GM21447 (cell line): ENCODE data around the gene SPON2.

ENCODE experiments used
- ATAC-seq: cut with Tn5 transposase; IDR thresholded peaks from one replicate; pipeline ENCODE4 v1.9.1; 2021; ENCODE audit not compliant: unreplicated experiment

Gene SPON2

GRCh38 chr4:1208970-1209704, 36.8 kb upstream of the SPON2 start:
- ATAC-seq = no peak

- no peak for ATAC-seq
Observed at GRCh38 chr4:1208266-1208961, 36.0 kb upstream of the SPON2 start.

GRCh38 chr4:1207603-1208265, 35.4 kb upstream of the SPON2 start:
- no peak for ATAC-seq

GRCh38 chr4:1207157-1207470, 34.7 kb upstream of the SPON2 start:
- ATAC-seq = no peak

- no peak for ATAC-seq
Observed at GRCh38 chr4:1206299-1207156, 34.1 kb upstream of the SPON2 start.

- no peak for ATAC-seq
Observed at GRCh38 chr4:1205586-1206298, 33.4 kb upstream of the SPON2 start.

GRCh38 chr4:1204828-1205585, 32.6 kb upstream of the SPON2 start:
- ATAC-seq = no peak

- no peak for ATAC-seq
Observed at GRCh38 chr4:1204286-1204827, 32.0 kb upstream of the SPON2 start.

- ATAC-seq = no peak
Observed at GRCh38 chr4:1203026-1203616, 30.7 kb upstream of the SPON2 start.

GRCh38 chr4:1202526-1203011, 30.2 kb upstream of the SPON2 start:
- no peak for ATAC-seq

GRCh38 chr4:1201851-1202525, 29.6 kb upstream of the SPON2 start:
- peak; percentile 32 for ATAC-seq

GRCh38 chr4:1200425-1201035, 28.1 kb upstream of the SPON2 start:
- ATAC-seq = peak; percentile 6

- no peak for ATAC-seq
Observed at GRCh38 chr4:1199556-1200331, 27.4 kb upstream of the SPON2 start.

- ATAC-seq = no peak
Observed at GRCh38 chr4:1198098-1198844, 25.9 kb upstream of the SPON2 start.

- ATAC-seq = no peak
Observed at GRCh38 chr4:1196421-1197183, 24.2 kb upstream of the SPON2 start.

GRCh38 chr4:1195891-1196401, 23.6 kb upstream of the SPON2 start:
- no peak for ATAC-seq
